BJ (cell line): ENCODE data around the gene TEAD3. TPM values are rescaled to one million over a fixed set of nuclear protein-coding genes. Genes with fewer than 3 reads are reported as not detected.
"Not testable (repeated sequence)": the region's sequence is repeated elsewhere in the genome, so short reads cannot be mapped to it uniquely, and the experiment has no call there.

ENCODE experiments used
- CTCF ChIA-PET: fragments of 350-600 bp; formaldehyde crosslinking; extraction: SDS; loops from one replicate; lab custom pipeline; 2021; ENCODE audit warnings: antibody characterized with exemption, inconsistent platforms; lab: Yijun Ruan, JAX
- POLR2A ChIA-PET: fragments of 300-600 bp; sonication (Branson Sonifier 250); formaldehyde crosslinking; extraction: SDS; loops from one replicate; lab custom pipeline; 2021; ENCODE audit warnings: antibody characterized with exemption; lab: Charles Lee
- DNase-seq: peaks from one replicate; pipeline ENCODE4 v3.0.0-alpha.2; 2011; ENCODE audit warnings: low read depth
- H3K27me3 ChIP-seq: 2 replicates; pipeline ENCODE4 v1.6.0; 2011; ENCODE audit warnings: low read length; ENCODE audit not compliant: control insufficient read depth, insufficient read depth
- H3K36me3 ChIP-seq: 2 replicates; pipeline ENCODE4 v1.5.1; 2011; ENCODE audit warnings: low read length; ENCODE audit not compliant: control insufficient read depth, insufficient read depth
- H3K4me3 ChIP-seq: 2 replicates; pipeline ENCODE4 v1.5.1; 2011; ENCODE audit warnings: low read depth, mild to moderate bottlenecking, control low read depth, low read length
- polyA plus RNA-seq: library from polyadenylated mRNA; depleted of rRNA; stranded (reverse); fragments of >200 nt; gene quantifications from 2 replicates; pipeline ENCODE4 v1.2.3, GENCODE V29; 2011
- TF ChIP-seq, protein P1 (sequence below): IDR thresholded peaks from 2 replicates; pipeline ENCODE4 v1.5.1; 2011; ENCODE audit warnings: low read depth, mild to moderate bottlenecking, control low read depth, inconsistent platforms, low read length, moderate library complexity; ENCODE audit not compliant: insufficient read depth

TEAD3 gene
- polyA plus RNA-seq, 1 experiment = 40.6 TPM

DNA sequence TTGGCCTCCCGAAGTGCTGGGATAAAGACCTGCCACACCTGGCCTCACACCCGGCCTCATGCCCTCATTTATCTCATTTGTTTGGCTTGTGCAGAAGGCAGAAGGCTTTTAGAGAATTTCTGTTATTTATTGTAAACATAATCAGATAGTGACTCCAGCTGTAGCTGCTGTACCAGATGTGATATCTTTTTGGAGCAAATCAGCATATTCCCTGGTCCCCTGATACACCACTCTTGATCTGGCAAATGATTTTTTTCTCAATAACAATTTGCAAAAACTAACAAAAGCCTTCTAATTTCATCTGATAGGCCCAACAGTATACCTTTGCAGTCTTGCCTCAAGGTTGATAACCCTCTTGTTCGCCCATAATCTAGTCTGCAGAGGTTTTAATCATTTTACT lies 42.3 kb upstream of the TEAD3 start:
- CTCF ChIA-PET = interaction anchor here (0.6 to 2.6 kb wide), 4 partner anchors 13 to 215 kb away, joined by 3 to 5 read pairs (median 4); no protein-coding TSS in a partner anchor
- no peaks in the 10 kb centered on the region for H3K36me3 ChIP-seq

DNA sequence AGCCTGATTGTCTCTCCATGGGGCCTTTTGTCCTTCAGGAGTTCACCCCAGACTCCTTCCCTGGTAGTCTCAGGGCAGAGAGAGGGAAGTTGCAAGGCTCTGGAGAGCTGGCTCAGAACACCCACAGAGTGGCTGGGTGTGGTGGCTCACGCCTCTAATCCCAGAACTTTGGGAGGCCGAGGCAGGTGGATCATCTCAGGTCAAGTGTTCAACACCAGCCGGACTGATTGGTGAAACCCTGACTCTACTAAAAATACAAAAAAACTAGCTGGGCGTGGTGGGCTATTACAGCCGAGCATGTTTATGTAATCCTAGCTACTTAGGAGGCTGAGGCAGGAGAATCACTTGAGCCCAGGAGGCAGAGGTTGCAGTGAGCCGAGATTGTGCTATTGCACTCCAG lies 39.0 kb upstream of the TEAD3 start:
- H3K27me3 ChIP-seq, H3K36me3 ChIP-seq, POLR2A ChIA-PET, DNase-seq, H3K4me3 ChIP-seq: not testable (repeated sequence)
- CTCF ChIA-PET = interaction anchor here (1.0 to 2.3 kb wide), 5 partner anchors 11 to 202 kb away, joined by 3 to 14 read pairs (median 5); no protein-coding TSS in a partner anchor

More for the DNA sequence above, 42.3 kb upstream of the TEAD3 start:
- no peak for DNase-seq
- TF ChIP-seq, protein P1, sequence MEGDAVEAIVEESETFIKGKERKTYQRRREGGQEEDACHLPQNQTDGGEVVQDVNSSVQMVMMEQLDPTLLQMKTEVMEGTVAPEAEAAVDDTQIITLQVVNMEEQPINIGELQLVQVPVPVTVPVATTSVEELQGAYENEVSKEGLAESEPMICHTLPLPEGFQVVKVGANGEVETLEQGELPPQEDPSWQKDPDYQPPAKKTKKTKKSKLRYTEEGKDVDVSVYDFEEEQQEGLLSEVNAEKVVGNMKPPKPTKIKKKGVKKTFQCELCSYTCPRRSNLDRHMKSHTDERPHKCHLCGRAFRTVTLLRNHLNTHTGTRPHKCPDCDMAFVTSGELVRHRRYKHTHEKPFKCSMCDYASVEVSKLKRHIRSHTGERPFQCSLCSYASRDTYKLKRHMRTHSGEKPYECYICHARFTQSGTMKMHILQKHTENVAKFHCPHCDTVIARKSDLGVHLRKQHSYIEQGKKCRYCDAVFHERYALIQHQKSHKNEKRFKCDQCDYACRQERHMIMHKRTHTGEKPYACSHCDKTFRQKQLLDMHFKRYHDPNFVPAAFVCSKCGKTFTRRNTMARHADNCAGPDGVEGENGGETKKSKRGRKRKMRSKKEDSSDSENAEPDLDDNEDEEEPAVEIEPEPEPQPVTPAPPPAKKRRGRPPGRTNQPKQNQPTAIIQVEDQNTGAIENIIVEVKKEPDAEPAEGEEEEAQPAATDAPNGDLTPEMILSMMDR = no peak
- no peak overlapping the region for H3K4me3 ChIP-seq
- POLR2A ChIA-PET = no interaction called here
- H3K27me3 ChIP-seq = peaks cover 4% of the 10 kb centered on the region; the same call in 1 of the 2 replicates

DNA sequence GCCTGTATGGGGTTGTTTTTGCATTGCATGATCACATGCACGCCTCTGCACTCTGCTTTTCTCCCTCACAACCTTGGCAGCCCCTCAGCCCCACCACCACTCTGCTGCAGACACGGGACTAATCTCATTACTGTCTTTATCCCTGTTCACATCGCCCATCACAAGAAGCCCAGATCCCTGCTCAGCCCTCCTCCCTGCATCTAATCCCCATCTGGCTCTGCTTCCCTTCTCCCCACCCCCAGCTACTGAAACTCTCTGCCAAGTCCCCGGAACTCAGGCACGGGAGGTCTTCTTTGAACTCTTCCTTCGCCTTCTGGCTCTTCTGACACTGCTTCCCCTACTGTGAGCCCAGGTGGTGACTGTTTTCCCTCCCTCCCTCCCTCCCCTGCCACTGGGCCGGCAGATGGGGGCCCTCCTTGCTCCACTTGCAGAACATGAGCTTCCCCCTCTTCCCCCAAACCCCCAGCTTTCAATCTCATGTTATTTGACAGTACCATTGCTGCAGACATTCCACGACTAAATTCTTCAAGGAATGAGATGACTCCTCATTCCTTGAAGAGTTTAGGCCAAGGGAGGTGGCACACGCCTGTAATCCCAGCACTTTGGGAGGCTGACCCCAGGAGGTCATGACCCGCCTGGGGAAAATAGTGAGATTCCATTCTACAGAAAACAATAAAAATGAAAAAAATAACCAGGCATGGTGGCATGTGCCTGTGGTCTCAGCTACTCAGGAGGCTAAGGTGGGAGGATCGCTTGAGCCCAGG lies 37.7 kb upstream of the TEAD3 start:
- CTCF ChIA-PET = interaction anchor here (1.6 to 3.4 kb wide), 2 partner anchors 11 to 18 kb away, joined by 5 to 21 read pairs; no protein-coding TSS in a partner anchor
- Histone ChIP-seq H3K27me3 (peaks cover 7% of the 10 kb centered on the region), H3K4me3 (no peak overlapping the region)

DNA sequence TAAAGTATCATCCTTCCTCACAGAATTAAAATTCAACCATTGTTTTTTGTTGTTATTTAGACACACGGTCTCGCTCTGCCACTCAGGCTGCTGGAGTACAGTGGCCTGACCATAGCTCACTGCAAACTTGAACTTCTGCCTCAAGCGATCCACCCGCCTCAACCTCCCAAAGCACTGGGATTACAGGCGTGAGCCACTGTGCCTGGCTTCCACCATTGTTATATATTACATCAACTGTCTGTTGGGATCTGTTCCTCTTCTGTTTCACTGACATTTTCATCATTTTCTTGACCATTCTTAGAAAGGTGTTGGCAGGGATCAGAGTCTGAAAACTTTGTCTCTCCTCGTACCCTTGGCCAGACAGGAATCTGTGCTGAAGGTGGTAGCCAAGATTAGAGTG lies 37.1 kb upstream of the TEAD3 start:
- DNase-seq = no peak
- peaks cover 7% of the 10 kb centered on the region for H3K27me3 ChIP-seq
- ChIA-PET CTCF (interaction anchor here (3.4 kb wide), 1 partner anchor 10 kb away, joined by 21 read pairs; no protein-coding TSS in a partner anchor), POLR2A (no interaction called here)
- H3K36me3 ChIP-seq = no peaks in the 10 kb centered on the region
- TF ChIP-seq, protein P1 = no peak
- no peak overlapping the region for H3K4me3 ChIP-seq

More for the DNA sequence above, 37.7 kb upstream of the TEAD3 start:
- TF ChIP-seq, protein P1 = no peak
- no peak for DNase-seq
- POLR2A ChIA-PET = no interaction called here
- no peaks in the 10 kb centered on the region for H3K36me3 ChIP-seq

DNA sequence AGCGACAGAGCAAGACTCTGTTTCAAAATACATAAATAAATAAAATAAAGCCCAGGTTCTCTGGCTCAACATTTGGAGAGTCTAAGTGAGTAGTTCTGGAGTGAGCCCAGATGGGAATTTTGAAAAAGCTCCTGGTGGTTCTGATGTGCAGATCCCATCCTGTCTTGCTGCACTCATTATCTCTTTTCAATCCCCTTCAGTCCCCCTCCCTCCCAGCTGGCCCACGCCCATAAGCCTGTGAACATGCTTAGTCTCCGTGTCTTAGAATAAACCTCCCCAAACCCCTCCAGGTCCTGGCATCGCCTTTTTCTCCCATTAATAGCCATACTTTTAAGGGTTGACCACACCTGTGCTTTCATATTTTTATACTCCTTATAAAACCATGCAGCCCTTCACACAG lies 35.2 kb upstream of the TEAD3 start:
- Histone ChIP-seq H3K36me3 (no peaks in the 10 kb centered on the region), H3K27me3 (peaks cover 7% of the 10 kb centered on the region), H3K4me3 (no peak overlapping the region)
- ChIA-PET POLR2A (no interaction called here), CTCF (interaction anchor here (1.3 to 3.6 kb wide), 3 partner anchors 9 to 205 kb away, joined by 3 to 21 read pairs (median 20); partner anchors contain the start of gene ARMC12)
- TF ChIP-seq, protein P1 = no peak
- no peak for DNase-seq
